ENCODE measurements around the gene PRSS1.
"Not testable (repeated sequence)": the region's sequence is repeated elsewhere in the genome, so short reads cannot be mapped to it uniquely, and the experiment has no call there.

Gene PRSS1

GRCh38 chr7:142748410-142748809 lies 862 bp upstream of the PRSS1 start:
- not testable (repeated sequence) for DNase-seq

DNA sequence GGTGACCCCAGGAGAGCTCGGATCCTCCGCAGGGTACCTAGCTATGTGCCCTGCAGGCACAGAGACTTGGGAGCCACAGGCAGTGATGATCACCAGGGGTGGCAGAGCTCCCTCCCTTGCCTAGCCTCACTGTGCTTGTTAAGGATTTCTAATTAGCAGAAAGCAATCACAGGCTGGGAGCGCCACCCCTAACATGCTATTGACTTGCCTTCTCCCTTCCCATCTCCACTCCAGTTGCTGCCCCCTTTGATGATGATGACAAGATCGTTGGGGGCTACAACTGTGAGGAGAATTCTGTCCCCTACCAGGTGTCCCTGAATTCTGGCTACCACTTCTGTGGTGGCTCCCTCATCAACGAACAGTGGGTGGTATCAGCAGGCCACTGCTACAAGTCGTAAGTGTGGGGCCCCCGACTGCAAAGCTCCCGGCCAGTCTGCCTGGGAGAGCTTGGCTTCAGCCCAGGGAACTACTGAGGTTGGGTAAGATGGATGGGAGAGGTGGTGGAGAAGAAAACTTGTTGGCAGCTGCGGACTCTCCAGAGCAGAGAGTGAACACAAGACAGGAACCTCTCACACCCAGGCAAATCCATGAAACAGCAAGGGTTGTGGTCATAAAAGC lies 1.2 kb downstream of the PRSS1 start:
- DNase-seq = no peak

DNA sequence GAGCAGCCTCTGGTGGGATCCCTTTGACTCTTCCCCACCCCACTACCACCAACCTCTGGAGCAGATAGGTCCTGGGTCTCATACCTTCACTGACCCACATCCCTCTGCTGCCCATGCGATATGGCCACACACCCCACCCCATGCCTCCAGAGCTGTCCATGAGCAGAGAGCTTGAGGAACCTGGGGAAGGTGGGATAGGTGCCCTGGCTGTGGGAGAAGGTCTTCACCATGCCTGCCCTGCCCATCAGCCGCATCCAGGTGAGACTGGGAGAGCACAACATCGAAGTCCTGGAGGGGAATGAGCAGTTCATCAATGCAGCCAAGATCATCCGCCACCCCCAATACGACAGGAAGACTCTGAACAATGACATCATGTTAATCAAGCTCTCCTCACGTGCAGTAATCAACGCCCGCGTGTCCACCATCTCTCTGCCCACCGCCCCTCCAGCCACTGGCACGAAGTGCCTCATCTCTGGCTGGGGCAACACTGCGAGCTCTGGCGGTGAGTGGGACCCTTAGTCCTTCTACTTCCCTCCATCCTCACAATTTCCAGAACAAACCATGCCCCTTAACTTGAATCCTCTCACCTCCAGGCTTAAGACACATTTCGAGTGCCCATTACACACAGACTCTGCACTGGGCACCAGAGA lies 2.4 kb downstream of the PRSS1 start:
- DNase-seq = not testable (repeated sequence)

- no peak for DNase-seq
Observed at GRCh38 chr7:142752376-142753225, 3.3 kb downstream of the PRSS1 start.

- DNase-seq = no peak
Observed at GRCh38 chr7:142753366-142753765, 4.1 kb downstream of the PRSS1 start.

- DNase-seq = not testable (repeated sequence)
Observed at GRCh38 chr7:142753925-142754491, 4.7 kb downstream of the PRSS1 start.

- DNase-seq = no peak
Observed at GRCh38 chr7:142754681-142755575, 5.7 kb downstream of the PRSS1 start.

DNA sequence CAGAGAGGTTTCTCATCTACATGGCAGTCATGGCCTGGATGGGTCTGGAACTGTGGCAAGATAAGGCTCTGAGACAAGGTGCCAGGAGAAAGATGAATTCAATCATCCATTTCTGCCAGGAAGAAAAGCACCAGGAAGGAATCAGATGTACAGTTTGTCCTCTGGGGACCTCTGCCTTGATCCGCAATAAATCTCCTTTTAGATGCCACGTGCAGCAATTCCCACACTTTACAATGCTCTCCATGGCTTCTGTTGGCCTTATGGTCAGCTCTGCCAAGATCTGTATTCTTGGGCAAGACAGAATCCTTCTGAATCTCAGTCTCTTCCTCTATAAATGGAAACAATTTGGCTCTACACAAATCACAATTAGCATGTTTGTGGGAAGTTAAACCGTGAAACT lies 9.0 kb downstream of the PRSS1 start:
- DNase-seq = not testable (repeated sequence)

GRCh38 chr7:142759433-142759832 lies 10.2 kb downstream of the PRSS1 start:
- no peak for DNase-seq

DNA sequence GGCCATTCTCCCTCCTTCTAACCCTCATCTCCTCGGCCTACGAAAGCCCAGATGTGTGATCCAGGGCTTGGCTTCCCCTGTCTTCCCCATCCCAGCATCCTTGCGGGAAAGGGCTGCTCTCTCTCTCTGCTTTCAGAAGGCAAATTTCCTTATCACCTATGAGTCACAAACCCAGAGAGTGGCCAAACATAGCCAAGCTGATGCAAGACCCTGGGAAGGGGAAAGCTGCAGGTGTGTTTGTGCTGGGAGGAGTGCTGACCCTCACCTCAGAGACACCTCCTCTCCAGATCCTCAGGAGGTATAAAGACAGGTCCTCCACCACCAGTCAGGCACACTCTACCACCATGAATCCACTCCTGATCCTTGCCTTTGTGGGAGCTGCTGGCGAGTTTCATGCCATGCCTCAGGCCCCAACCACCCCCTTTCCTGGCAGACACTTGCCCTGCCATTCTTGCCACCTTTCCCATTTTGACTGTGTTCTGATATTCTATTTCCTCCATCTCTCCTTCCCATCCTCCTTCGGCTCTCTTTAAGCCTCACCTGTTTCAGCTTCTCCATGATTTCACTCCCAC lies 10.9 kb downstream of the PRSS1 start:
- no peak for DNase-seq

DNA sequence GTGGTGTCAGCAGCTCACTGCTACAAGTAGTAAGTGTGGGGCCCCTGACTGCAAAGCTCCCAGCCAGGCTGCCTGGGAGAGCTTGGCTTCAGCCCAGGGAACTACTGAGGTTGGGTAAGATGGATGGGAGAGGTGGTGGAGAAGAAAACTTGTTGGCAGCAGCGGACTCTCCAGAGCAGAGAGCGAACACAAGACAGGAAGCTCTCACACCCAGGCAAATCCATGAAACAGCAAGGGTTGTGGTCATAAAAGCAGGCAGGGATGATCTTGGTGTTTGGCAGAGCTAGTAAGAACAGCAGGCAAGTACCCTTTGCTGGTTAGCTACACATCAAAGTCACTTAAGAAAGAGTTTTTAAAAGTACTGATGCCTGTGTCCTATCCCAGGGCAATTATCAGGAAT lies 12.3 kb downstream of the PRSS1 start:
- not testable (repeated sequence) for DNase-seq

DNA sequence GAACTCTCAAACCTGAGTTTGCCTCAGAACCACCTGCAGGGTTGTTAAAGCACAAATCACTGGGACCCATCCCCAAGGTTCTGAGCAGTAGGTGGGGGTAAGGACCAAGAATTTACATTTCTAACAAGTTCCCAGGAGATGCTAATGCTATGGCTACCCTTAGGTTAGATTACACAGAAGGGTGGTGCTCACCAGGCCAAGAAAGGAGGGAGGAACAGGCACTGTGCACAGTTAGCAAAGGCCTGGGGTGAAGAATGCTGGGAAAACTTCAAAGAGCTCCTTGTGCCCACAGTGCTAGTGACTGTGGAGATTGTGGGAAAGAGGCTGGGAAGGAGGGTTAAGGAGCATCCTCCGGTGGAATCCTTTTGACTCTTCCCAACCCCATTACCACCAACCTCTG lies 12.8 kb downstream of the PRSS1 start:
- no peak for DNase-seq

GRCh38 chr7:142767451-142767850 lies 18.2 kb downstream of the PRSS1 start:
- DNase-seq = no peak

DNA sequence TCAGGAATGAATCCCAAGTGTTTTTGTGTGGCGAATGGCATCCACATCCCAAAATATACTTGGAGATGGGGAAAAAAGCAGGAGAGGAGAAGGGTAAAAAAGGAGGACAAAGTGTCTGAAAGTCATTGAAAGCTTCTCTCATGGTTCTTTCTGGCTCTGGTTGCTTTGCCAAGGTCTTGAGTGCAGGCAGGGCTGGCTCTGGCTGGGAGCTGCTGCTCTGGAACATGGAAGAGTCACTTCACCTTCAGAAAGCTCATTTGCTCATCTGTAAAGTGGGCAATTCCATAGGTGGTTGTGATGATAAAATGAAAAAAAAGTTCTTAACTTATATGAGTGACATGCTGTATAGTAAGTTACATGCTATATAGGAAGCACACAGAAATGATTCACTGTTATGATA lies 18.6 kb downstream of the PRSS1 start:
- no peak for DNase-seq

- DNase-seq = not testable (repeated sequence)
Observed at GRCh38 chr7:142768885-142769284, 19.6 kb downstream of the PRSS1 start.

- DNase-seq = no peak
Observed at GRCh38 chr7:142770661-142771352, 21.5 kb downstream of the PRSS1 start, which contains the start of gene PRSS2. Gene PRSS2, plus strand, starts transcription at chr7:142770970. Its CDS starts 13 bp downstream, at chr7:142770983.

- no peak for DNase-seq
Observed at GRCh38 chr7:142771353-142771723, 22.1 kb downstream of the PRSS1 start.

GRCh38 chr7:142772051-142772450 lies 22.8 kb downstream of the PRSS1 start:
- no peak for DNase-seq

DNA sequence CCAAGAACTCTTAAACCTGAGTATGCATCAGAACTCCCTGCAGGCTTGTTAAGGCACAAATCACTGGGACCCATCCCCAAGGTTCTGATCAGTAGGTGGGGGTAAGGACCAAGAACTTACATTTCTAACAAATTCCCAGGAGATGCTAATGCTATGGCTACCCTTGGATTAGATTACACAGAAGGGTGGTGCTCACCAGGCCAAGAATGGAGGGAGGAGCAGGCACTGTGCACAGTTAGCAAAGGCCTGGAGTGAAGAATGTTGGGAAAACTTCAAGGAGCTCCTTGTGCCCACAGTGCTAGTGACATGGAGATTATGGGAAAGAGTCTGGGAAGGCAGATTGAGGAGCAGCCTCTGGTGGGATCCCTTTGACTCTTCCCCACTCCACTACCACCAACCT lies 23.4 kb downstream of the PRSS1 start:
- no peak for DNase-seq

- no peak for DNase-seq
Observed at GRCh38 chr7:142773230-142773629, 24.0 kb downstream of the PRSS1 start.

Data from inflammatory macrophage treated with lipopolysaccharide for 4 hours (primary cell).